Common myeloid progenitor, CD34-positive (primary cell): ENCODE data around the gene NFATC4.
"Not testable (repeated sequence)": the region's sequence is repeated elsewhere in the genome, so short reads cannot be mapped to it uniquely, and the experiment has no call there.

Experiments
- CTCF ChIA-PET: fragments of 350-600 bp; sonication (Branson Sonifier 250); formaldehyde crosslinking; loops from one replicate; lab custom pipeline; 2021; ENCODE audit warnings: antibody characterized with exemption; lab: Charles Lee
- POLR2A ChIA-PET: fragments of 350-600 bp; sonication (Branson Sonifier 250); formaldehyde crosslinking; loops from one replicate; lab custom pipeline; 2021; ENCODE audit warnings: antibody characterized with exemption; lab: Charles Lee
- DNase-seq, 3 donors: peaks; one replicate each; pipeline versions ENCODE4 v3.0.0 to v3.0.0-alpha.2; 2013
- H3K27ac ChIP-seq, 2 experiments: 1 replicate in 1 of 2; 2 replicates in 1 of 2; pipeline ENCODE4 v1.7.0; 2013; ENCODE audit warnings: inconsistent platforms in 2 of 2, low read length in 2 of 2, mild to moderate bottlenecking in 2 of 2, low read depth in 1 of 2, moderate library complexity in 1 of 2; ENCODE audit not compliant: severe bottlenecking in 2 of 2, insufficient read depth in 1 of 2, poor library complexity in 1 of 2
- H3K27me3 ChIP-seq, 5 experiments: replicated peaks in 2 of 5; 1 replicate in 3 of 5; 2 replicates in 2 of 5; pipeline versions ENCODE4 v1.6.1 to v1.7.0; 2013; ENCODE audit warnings: low read length in 4 of 5, mild to moderate bottlenecking in 2 of 5, moderate library complexity in 2 of 5, inconsistent platforms in 1 of 5; ENCODE audit not compliant: insufficient read depth in 5 of 5, control insufficient read depth in 4 of 5
- H3K36me3 ChIP-seq, 4 experiments: 1 replicate in 2 of 4; 2 replicates in 2 of 4; pipeline versions ENCODE4 v1.6.1 to v1.7.0; 2013; ENCODE audit warnings: low read length in 3 of 4, control low read depth in 1 of 4, mild to moderate bottlenecking in 1 of 4; ENCODE audit not compliant: control insufficient read depth in 4 of 4, insufficient read depth in 4 of 4
- H3K4me1 ChIP-seq, 4 experiments: 1 replicate in 3 of 4; 2 replicates in 1 of 4; pipeline versions ENCODE4 v1.6.1 to v1.7.1; 2013; ENCODE audit warnings: low read length in 3 of 4, mild to moderate bottlenecking in 3 of 4, control low read depth in 1 of 4, inconsistent platforms in 1 of 4, moderate library complexity in 1 of 4; ENCODE audit not compliant: control insufficient read depth in 4 of 4, insufficient read depth in 4 of 4; ENCODE audit errors: control extremely low read depth in 1 of 4
- H3K4me3 ChIP-seq, 7 experiments: 1 replicate in 4 of 7; 2 replicates in 3 of 7; pipeline versions ENCODE4 v1.5.1 to v1.7.0; 2013; ENCODE audit warnings: mild to moderate bottlenecking in 7 of 7, low read length in 6 of 7, moderate library complexity in 6 of 7, inconsistent platforms in 2 of 7, low read depth in 2 of 7, control low read depth in 1 of 7; ENCODE audit not compliant: insufficient read depth in 4 of 7, control insufficient read depth in 1 of 7; ENCODE audit errors: extremely low read depth in 1 of 7
- H3K9me3 ChIP-seq, 5 experiments: 1 replicate in 4 of 5; 2 replicates in 1 of 5; pipeline versions ENCODE4 v1.6.1 to v1.7.1; 2013; ENCODE audit warnings: low read length in 4 of 5, mild to moderate bottlenecking in 2 of 5, inconsistent platforms in 1 of 5, low read depth in 1 of 5, moderate library complexity in 1 of 5; ENCODE audit not compliant: control insufficient read depth in 4 of 5, insufficient read depth in 2 of 5; ENCODE audit errors: control extremely low read depth in 1 of 5
- WGBS: methylation state at CpG from one replicate; pipeline ENCODE4 v1.1.5; 2013; ENCODE audit not compliant: insufficient coverage; 5-methylcytosine and 5-hydroxymethylcytosine counted together

The NFATC4 gene

GRCh38 chr14:24382064-24382371 lies 14.0 kb downstream of the NFATC4 start:
- CTCF ChIA-PET, result interaction anchor here (0.5 to 2.0 kb wide), 8 partner anchors 9 to 51 kb away, joined by 3 to 7 read pairs (median 4); no protein-coding TSS in a partner anchor
- peaks cover 0 to 9% (median 3%) of the 10 kb centered on the region in 4 experiments for H3K4me1 ChIP-seq
- no peak for DNase-seq
- H3K9me3 ChIP-seq, result no peaks in the 10 kb centered on the region
- H3K27ac ChIP-seq, result no peak overlapping the region
- H3K4me3 ChIP-seq, result no peak overlapping the region
- 94% methylated on average over 3 of the region's 4 CpGs for WGBS
- POLR2A ChIA-PET, result no interaction called here
- H3K36me3 ChIP-seq, result no peaks in the 10 kb centered on the region
- H3K27me3 ChIP-seq, result no peaks in the 10 kb centered on the region

GRCh38 chr14:24384169-24384568 lies 16.2 kb downstream of the NFATC4 start:
- POLR2A ChIA-PET, result no interaction called here
- H3K4me1 ChIP-seq, result peaks cover 0 to under 1% (median 0%) of the 10 kb centered on the region in 4 experiments
- H3K27me3 ChIP-seq, result no peaks in the 10 kb centered on the region
- CTCF ChIA-PET, result interaction anchor here (1.0 to 2.0 kb wide), 3 partner anchors 11 to 29 kb away, joined by 5 to 7 read pairs (median 6); no protein-coding TSS in a partner anchor
- no peak for DNase-seq
- 100% methylated on average over 4 of the region's 4 CpGs for WGBS
- no peak overlapping the region for H3K4me3 ChIP-seq
- H3K27ac ChIP-seq, result no peak overlapping the region
- H3K36me3 ChIP-seq, result no peaks in the 10 kb centered on the region
- H3K9me3 ChIP-seq, result no peaks in the 10 kb centered on the region

GRCh38 chr14:24385524-24385923 lies 17.5 kb downstream of the NFATC4 start:
- DNase-seq, result no peak
- no peaks in the 10 kb centered on the region for H3K27me3 ChIP-seq
- 82% methylated on average over 3 of the region's 4 CpGs for WGBS

DNA sequence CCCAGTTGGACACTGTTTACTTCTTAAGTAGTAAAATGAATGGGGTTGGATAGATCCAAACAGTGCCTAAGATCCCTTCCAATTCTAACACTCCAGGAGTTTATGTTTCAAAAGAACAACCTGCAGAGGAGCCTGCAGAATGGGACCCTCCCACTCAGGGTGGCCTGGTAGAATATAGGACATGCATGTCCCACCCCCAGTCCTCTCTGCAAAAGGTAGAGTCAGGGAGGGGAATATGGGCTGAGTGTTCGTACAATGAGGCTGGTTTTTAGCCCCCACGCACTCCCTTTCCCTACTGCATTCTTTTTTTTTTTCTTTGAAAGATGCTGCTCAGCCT lies 19.0 kb downstream of the NFATC4 start:
- no peaks in the 10 kb centered on the region for H3K36me3 ChIP-seq
- no peak overlapping the region for H3K4me3 ChIP-seq
- WGBS, result 100% methylated on average over 1 of the region's 2 CpGs
- ChIA-PET CTCF (interaction anchor here (1.3 to 2.0 kb wide), 2 partner anchors 16 to 21 kb away, joined by 4 to 11 read pairs; no protein-coding TSS in a partner anchor), POLR2A (no interaction called here)
- H3K4me1 ChIP-seq, result peaks cover 6 to 23% (median 18%) of the 10 kb centered on the region in 4 experiments
- no peak overlapping the region for H3K27ac ChIP-seq
- no peaks in the 10 kb centered on the region for H3K27me3 ChIP-seq
- no peak for DNase-seq
- H3K9me3 ChIP-seq, result no peaks in the 10 kb centered on the region

More at GRCh38 chr14:24385524-24385923, 17.5 kb downstream of the NFATC4 start:
- Histone ChIP-seq H3K9me3 (no peaks in the 10 kb centered on the region), H3K4me3 (no peak overlapping the region), H3K36me3 (no peaks in the 10 kb centered on the region), H3K27ac (no peak overlapping the region), H3K4me1 (peaks cover 3 to 11% (median 6%) of the 10 kb centered on the region in 4 experiments)
- ChIA-PET CTCF (interaction anchor here (0.5 to 2.0 kb wide), 5 partner anchors 8 to 46 kb away, joined by 3 to 11 read pairs (median 5); no protein-coding TSS in a partner anchor), POLR2A (no interaction called here)

DNA sequence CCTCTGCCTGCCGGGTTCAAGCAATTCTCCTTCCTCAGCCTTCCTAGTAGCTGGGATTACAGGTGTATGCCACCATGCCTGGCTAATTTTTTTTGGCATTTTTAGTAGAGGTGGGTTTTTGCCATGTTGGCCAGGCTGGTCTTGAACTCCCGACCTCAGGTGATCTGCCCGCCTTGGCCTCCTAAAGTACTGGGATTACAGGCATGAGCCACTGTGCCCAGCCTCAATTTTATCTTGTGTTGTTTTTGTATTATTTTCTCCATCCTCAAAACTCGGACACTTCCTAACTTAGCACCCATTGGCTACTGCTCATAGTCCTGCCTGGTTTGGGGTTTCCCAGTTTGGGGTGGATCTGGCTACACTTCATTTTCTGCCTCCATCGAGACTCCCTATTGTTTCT lies 19.6 kb downstream of the NFATC4 start:
- H3K4me1 ChIP-seq, result peaks cover 6 to 29% (median 24%) of the 10 kb centered on the region in 4 experiments
- POLR2A ChIA-PET, H3K4me3 ChIP-seq, H3K9me3 ChIP-seq, H3K36me3 ChIP-seq, H3K27ac ChIP-seq, DNase-seq, H3K27me3 ChIP-seq: not testable (repeated sequence)
- CTCF ChIA-PET, result interaction anchor here (1.0 to 2.0 kb wide), 5 partner anchors 8 to 44 kb away, joined by 3 to 11 read pairs (median 6); no protein-coding TSS in a partner anchor
- WGBS, result 100% methylated on average over 4 of the region's 5 CpGs

DNA sequence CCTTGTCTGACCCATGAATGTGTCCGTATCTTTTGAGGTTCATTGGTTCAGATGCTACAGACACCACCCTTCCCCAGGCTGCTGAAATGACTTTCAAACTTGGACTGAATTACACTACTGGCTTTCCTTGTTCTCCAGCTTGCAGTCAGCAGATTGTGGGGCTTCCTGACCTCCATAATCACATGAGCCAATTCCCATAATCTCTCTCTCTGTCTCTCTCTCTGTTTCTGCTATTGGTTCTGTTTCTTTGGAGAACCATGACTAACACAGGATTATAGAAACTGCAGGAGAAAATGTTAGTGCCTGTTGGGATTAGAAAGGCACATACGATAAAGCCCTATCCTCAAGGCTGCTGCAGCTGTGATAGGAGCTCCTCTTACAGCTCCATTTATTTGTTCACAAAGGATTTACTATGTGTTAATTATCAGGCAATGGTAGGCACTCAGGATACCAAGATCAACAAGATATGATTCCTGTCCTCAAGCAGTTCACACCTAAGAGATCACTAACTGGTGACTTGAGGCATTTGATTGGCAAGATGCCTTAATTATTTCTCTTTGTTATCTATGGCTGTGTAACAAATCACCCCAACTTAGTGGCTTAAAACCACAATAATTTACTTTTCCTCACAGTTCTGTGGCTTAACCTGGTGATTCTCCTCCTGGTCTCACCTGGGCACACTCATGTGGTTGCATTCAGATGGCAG lies 20.6 kb downstream of the NFATC4 start:
- H3K9me3 ChIP-seq, result no peaks in the 10 kb centered on the region
- H3K36me3 ChIP-seq, result no peaks in the 10 kb centered on the region
- ChIA-PET POLR2A (no interaction called here), CTCF (interaction anchor here (0.6 to 3.2 kb wide), 11 partner anchors 8 to 43 kb away, joined by 3 to 16 read pairs (median 5); partner anchors contain the start of gene KHNYN)
- no peak overlapping the region for H3K4me3 ChIP-seq
- WGBS, result 90% methylated on average over 2 of the region's 2 CpGs
- peaks cover 6 to 35% (median 30%) of the 10 kb centered on the region in 4 experiments for H3K4me1 ChIP-seq
- no peak for DNase-seq
- no peak overlapping the region for H3K27ac ChIP-seq
- H3K27me3 ChIP-seq, result no peaks in the 10 kb centered on the region

GRCh38 chr14:24389226-24389848 lies 21.4 kb downstream of the NFATC4 start:
- 84% methylated on average over 7 of the region's 11 CpGs for WGBS
- ChIA-PET POLR2A (no interaction called here), CTCF (interaction anchor here (0.6 to 3.2 kb wide), 11 partner anchors 9 to 133 kb away, joined by 3 to 16 read pairs (median 4); partner anchors contain the start of gene KHNYN)
- Histone ChIP-seq H3K4me1 (peaks cover 6 to 42% (median 37%) of the 10 kb centered on the region in 4 experiments), H3K9me3 (no peaks in the 10 kb centered on the region), H3K27me3 (no peaks in the 10 kb centered on the region), H3K36me3 (no peaks in the 10 kb centered on the region), H3K4me3 (no peak overlapping the region), H3K27ac (no peak overlapping the region)
- DNase-seq, result no peak
